AG09319 (cell line): ENCODE results near the gene MED16.

Experiments used
- DNase-seq: peaks from one replicate; pipeline ENCODE4 v3.0.0-alpha.2; 2010; ENCODE audit warnings: low read depth; ENCODE audit errors: extremely low read depth
- CTCF ChIP-seq: IDR thresholded peaks from 2 replicates; pipeline ENCODE4 v1.5.1; 2011; ENCODE audit warnings: low read depth, mild to moderate bottlenecking, inconsistent platforms, low read length, moderate library complexity

Gene MED16

GRCh38 chr19:866769-867300, 26.2 kb downstream of the MED16 start:
- no peak for DNase-seq
- TF ChIP-seq CTCF, result no peak

- DNase-seq, result no peak
- no peak for TF ChIP-seq CTCF
These were observed 29.7 kb downstream of the MED16 start for GRCh38 chr19:863315-863620.

GRCh38 chr19:862581-863314, 30.2 kb downstream of the MED16 start:
- no peak for DNase-seq
- TF ChIP-seq CTCF, result no peak

GRCh38 chr19:861756-862580, 31.0 kb downstream of the MED16 start:
- TF ChIP-seq CTCF, result no peak
- no peak for DNase-seq

GRCh38 chr19:861141-861755, 31.7 kb downstream of the MED16 start:
- DNase-seq, result no peak
- TF ChIP-seq CTCF, result no peak

- no peak for DNase-seq
- TF ChIP-seq CTCF, result no peak
These were observed 33.8 kb downstream of the MED16 start, which contains the start of gene CFD for GRCh38 chr19:858868-859843. TSS of gene CFD (plus strand) at chr19:859664. CDS start at chr19:859690, 26 bp downstream.
